Measurements from ENCODE around the gene TTC22.

DNA sequence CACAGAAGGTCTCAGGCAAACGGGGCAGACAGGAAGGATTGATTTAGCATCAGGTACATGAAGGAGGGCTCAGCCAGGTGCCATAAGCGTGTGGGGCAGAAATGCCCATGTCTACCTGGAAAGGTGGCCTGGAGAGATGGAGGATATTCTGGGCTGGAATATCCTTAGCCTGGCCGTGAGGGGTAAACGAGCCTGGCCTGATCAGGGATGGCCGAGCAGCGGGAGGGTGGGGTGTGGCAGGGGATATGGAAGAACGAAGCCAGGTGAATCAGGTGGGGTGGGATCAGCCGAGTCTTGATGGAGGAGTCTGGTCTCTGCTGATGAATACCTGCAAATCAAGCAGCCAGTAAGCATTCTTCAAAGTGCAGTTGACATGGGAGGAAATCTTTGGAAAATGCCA, 35.5 kb upstream of the TTC22 start:
- no peak for TF ChIP-seq POLR2AphosphoS5 (IDR thresholded peaks at IDR 0.05; ENCODE audit: low read depth, low read length)
- TF ChIP-seq TAF1 (IDR thresholded peaks at IDR 0.05; ENCODE audit: borderline replicate concordance, insufficient read depth, low read length), result no peak
- TF ChIP-seq, protein P1, sequence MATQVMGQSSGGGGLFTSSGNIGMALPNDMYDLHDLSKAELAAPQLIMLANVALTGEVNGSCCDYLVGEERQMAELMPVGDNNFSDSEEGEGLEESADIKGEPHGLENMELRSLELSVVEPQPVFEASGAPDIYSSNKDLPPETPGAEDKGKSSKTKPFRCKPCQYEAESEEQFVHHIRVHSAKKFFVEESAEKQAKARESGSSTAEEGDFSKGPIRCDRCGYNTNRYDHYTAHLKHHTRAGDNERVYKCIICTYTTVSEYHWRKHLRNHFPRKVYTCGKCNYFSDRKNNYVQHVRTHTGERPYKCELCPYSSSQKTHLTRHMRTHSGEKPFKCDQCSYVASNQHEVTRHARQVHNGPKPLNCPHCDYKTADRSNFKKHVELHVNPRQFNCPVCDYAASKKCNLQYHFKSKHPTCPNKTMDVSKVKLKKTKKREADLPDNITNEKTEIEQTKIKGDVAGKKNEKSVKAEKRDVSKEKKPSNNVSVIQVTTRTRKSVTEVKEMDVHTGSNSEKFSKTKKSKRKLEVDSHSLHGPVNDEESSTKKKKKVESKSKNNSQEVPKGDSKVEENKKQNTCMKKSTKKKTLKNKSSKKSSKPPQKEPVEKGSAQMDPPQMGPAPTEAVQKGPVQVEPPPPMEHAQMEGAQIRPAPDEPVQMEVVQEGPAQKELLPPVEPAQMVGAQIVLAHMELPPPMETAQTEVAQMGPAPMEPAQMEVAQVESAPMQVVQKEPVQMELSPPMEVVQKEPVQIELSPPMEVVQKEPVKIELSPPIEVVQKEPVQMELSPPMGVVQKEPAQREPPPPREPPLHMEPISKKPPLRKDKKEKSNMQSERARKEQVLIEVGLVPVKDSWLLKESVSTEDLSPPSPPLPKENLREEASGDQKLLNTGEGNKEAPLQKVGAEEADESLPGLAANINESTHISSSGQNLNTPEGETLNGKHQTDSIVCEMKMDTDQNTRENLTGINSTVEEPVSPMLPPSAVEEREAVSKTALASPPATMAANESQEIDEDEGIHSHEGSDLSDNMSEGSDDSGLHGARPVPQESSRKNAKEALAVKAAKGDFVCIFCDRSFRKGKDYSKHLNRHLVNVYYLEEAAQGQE (IDR thresholded peaks at IDR 0.05; ENCODE audit: insufficient read depth in 1 of 2, low read depth in 2 of 2, low read length in 2 of 2), result no peak
